Measurements from ENCODE around the gene TBC1D1. TPM values are rescaled to one million over a fixed set of nuclear protein-coding genes. Genes with fewer than 3 reads are reported as not detected.

Gene TBC1D1
- total and polyA plus RNA-seq, 2 of the 8 experiments (the other 6 are each of a cell fraction or from before 2014, with no cell fraction given): 96.9 to 162 TPM

DNA sequence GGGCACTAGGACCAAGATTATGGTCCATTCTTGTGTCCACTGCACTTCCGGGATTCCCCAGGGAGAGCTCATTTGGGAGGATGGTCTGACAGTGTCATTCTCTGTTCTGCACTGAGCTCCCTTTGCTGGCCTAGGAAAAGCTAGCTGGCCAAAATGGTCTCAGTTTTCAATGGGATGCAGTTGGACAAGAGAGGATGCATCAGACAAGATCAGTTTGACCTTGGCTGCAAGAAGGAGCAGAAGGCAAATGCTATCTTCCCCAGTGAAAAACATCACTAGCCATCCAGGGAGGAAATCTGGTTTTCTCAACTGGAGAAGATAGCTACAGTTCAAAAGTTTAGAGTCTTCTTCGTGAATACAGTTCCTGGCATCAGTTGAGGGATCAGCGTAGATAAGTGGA, 290.4 kb downstream of the TBC1D1 start:
- CTCF ChIA-PET (ENCODE audit: partially characterized antibody): interaction anchor here (0.7 to 5.6 kb wide), 19 partner anchors 11 to 679 kb away, joined by 3 to 79 read pairs (median 5); no protein-coding TSS in a partner anchor
- 82% methylated on average over 3 of the region's 3 CpGs; no CpG with 5 or more reads in 1 of the 2 experiments for WGBS, 2 experiments (ENCODE audit: extremely low coverage in 1 of 2, insufficient coverage in 1 of 2, insufficient read length in 1 of 2, insufficient replicate concordance in 2 of 2, low coverage in 1 of 2, low lambda C conversion rate in 2 of 2, missing lambda C conversion rate in 1 of 2)

More for the DNA sequence above, 290.4 kb downstream of the TBC1D1 start:
- POLR2A ChIA-PET (ENCODE audit: partially characterized antibody): interaction anchor here (2.0 kb wide), 1 partner anchor 142 kb away, joined by 4 read pairs; no protein-coding TSS in a partner anchor
- Histone ChIP-seq H3K27me3 (replicated peaks in 1 of 4; ENCODE audit: control insufficient read depth in 3 of 4, extremely low read depth in 1 of 4, insufficient read depth in 3 of 4, low read length in 3 of 4) (no peaks in the 10 kb centered on the region), H3K27ac (ENCODE audit: low read depth, low read length) (no peak overlapping the region), H2BK120ac (replicated peaks; ENCODE audit: low read depth, low read length) (no peak overlapping the region), H3K79me1 (ENCODE audit: low read depth, low read length) (no peaks in the 10 kb centered on the region), H2AFZ (ENCODE audit: low read length) (no peak overlapping the region), H3K4me1 (replicated peaks in 1 of 4; ENCODE audit: control insufficient read depth in 3 of 4, insufficient read depth in 4 of 4, low read length in 3 of 4) (no peaks in the 10 kb centered on the region), H3K23ac (ENCODE audit: insufficient read length) (no peak overlapping the region), H3K4me3 (ENCODE audit: extremely low read depth in 1 of 4, insufficient read depth in 2 of 4, low read depth in 3 of 4, low read length in 4 of 4) (no peak overlapping the region), H3K56ac (replicated peaks; ENCODE audit: insufficient read length, low read depth, low read length) (no peak overlapping the region), H2BK20ac (ENCODE audit: low read length) (no peak overlapping the region), H4K8ac (ENCODE audit: extremely low read depth, insufficient read depth, low read length) (no peak overlapping the region), H4K91ac (replicated peaks; ENCODE audit: insufficient read length, low read length) (no peak overlapping the region), H3K9me3 (ENCODE audit: insufficient read depth in 2 of 2, low read depth in 1 of 2, low read length in 1 of 2) (peaks cover 16% of the 10 kb centered on the region in 2 experiments; a peak in 2 of 4 replicates), H2BK15ac (ENCODE audit: low read length) (no peak overlapping the region), H2AK5ac (ENCODE audit: low read depth, low read length) (no peak overlapping the region), H3K9ac (replicated peaks in 1 of 4; ENCODE audit: extremely low read depth in 1 of 4, low read depth in 3 of 4, low read length in 3 of 4) (no peak overlapping the region), H2BK5ac (ENCODE audit: low read depth, low read length) (no peak overlapping the region), H3K14ac (ENCODE audit: insufficient read length) (no peak overlapping the region), H4K5ac (ENCODE audit: insufficient read length, low read depth, low read length) (no peak overlapping the region), H3K18ac (ENCODE audit: extremely low read depth, low read length) (no peak overlapping the region), H3K23me2 (ENCODE audit: low read depth, low read length) (no peaks in the 10 kb centered on the region), H3K4ac (replicated peaks; ENCODE audit: insufficient read length, low read depth, low read length) (no peak overlapping the region), H3K36me3 (ENCODE audit: control insufficient read depth in 2 of 4, insufficient read depth in 4 of 4, low read length in 3 of 4) (peaks cover 0 to 6% (median 0%) of the 10 kb centered on the region in 4 experiments; a peak in 1 of 8 replicates), H4K20me1 (replicated peaks in 1 of 2; ENCODE audit: control insufficient read depth in 1 of 2, insufficient read depth in 2 of 2, low read length in 2 of 2) (no peaks in the 10 kb centered on the region), H3K79me2 (ENCODE audit: control insufficient read depth in 1 of 2, insufficient read depth in 2 of 2, low read length in 2 of 2) (no peaks in the 10 kb centered on the region), H2BK12ac (ENCODE audit: low read depth, low read length) (no peak overlapping the region), H3K4me2 (ENCODE audit: insufficient read depth in 1 of 2, low read depth in 2 of 2, low read length in 2 of 2) (no peak overlapping the region)
- FAIRE-seq (no peak), DNase-seq (ENCODE audit: low read depth in 1 of 2, low spot score in 2 of 2) (no peak)
- no peak for TF ChIP-seq SIX5 (IDR thresholded peaks at IDR 0.05; ENCODE audit: low read depth, low read length)
- no peak for TF ChIP-seq EGR1 (IDR thresholded peaks at IDR 0.05; ENCODE audit: borderline replicate concordance, low read depth, low read length)
- no peak for TF ChIP-seq KDM5A (IDR thresholded peaks at IDR 0.05; ENCODE audit: low read length)
- no peak for TF ChIP-seq TBP (IDR thresholded peaks at IDR 0.05; ENCODE audit: low read depth, low read length)
- no peak for TF ChIP-seq SIN3A (conservative IDR thresholded peaks at IDR 0.05 in 1 of 2, IDR thresholded peaks at IDR 0.05 in 1 of 2; ENCODE audit: low read depth in 1 of 2, low read length in 2 of 2)
- no peak for TF ChIP-seq BACH1 (IDR thresholded peaks at IDR 0.05; ENCODE audit: low read length)
- no peak for TF ChIP-seq FOSL1 (IDR thresholded peaks at IDR 0.05; ENCODE audit: insufficient read depth, low read depth, low read length)
- no peak for TF ChIP-seq SIRT6 (IDR thresholded peaks at IDR 0.05; ENCODE audit: low read length)
- TF ChIP-seq POLR2AphosphoS5 (IDR thresholded peaks at IDR 0.05; ENCODE audit: low read depth, low read length): no peak
- TF ChIP-seq, protein P1, sequence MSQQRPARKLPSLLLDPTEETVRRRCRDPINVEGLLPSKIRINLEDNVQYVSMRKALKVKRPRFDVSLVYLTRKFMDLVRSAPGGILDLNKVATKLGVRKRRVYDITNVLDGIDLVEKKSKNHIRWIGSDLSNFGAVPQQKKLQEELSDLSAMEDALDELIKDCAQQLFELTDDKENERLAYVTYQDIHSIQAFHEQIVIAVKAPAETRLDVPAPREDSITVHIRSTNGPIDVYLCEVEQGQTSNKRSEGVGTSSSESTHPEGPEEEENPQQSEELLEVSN (IDR thresholded peaks at IDR 0.05): no peak
- TF ChIP-seq, protein P2, sequence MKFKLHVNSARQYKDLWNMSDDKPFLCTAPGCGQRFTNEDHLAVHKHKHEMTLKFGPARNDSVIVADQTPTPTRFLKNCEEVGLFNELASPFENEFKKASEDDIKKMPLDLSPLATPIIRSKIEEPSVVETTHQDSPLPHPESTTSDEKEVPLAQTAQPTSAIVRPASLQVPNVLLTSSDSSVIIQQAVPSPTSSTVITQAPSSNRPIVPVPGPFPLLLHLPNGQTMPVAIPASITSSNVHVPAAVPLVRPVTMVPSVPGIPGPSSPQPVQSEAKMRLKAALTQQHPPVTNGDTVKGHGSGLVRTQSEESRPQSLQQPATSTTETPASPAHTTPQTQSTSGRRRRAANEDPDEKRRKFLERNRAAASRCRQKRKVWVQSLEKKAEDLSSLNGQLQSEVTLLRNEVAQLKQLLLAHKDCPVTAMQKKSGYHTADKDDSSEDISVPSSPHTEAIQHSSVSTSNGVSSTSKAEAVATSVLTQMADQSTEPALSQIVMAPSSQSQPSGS (IDR thresholded peaks at IDR 0.05; ENCODE audit: low read length): no peak
